NT2/D1 (cell line): Measurements from ENCODE around the gene RTP2.
A peak's percentile ranks its signal among the peaks of the same experiment; 100 is the strongest.

Experiments
- DNase-seq: peaks from one replicate; pipeline ENCODE4 v3.0.0-alpha.2; 2011; ENCODE audit warnings: low read depth, low spot score
- H3K27me3 ChIP-seq: 2 replicates; pipeline ENCODE4 v1.6.0; 2011; ENCODE audit warnings: mild to moderate bottlenecking; ENCODE audit not compliant: insufficient read length, insufficient read depth
- H3K36me3 ChIP-seq: 2 replicates; pipeline ENCODE4 v1.6.1; 2011; ENCODE audit warnings: mild to moderate bottlenecking, low read length, mixed read lengths; ENCODE audit not compliant: insufficient read depth, insufficient read length
- H3K4me1 ChIP-seq: 2 replicates; pipeline ENCODE4 v1.5.1; 2011; ENCODE audit not compliant: insufficient read depth, insufficient read length
- H3K4me3 ChIP-seq: 2 replicates; pipeline ENCODE4 v1.5.1; 2011; ENCODE audit warnings: low read depth; ENCODE audit not compliant: insufficient read length
- H3K9ac ChIP-seq: 2 replicates; pipeline ENCODE4 v1.6.0; 2011; ENCODE audit warnings: low read depth; ENCODE audit not compliant: insufficient read length
- H3K9me3 ChIP-seq: 2 replicates; pipeline ENCODE4 v1.5.1; 2011; ENCODE audit warnings: mild to moderate bottlenecking, low read length; ENCODE audit not compliant: insufficient read depth
- SUZ12 ChIP-seq: IDR thresholded peaks from 2 replicates; pipeline ENCODE4 v1.6.1; 2011; ENCODE audit not compliant: insufficient read length, insufficient read depth; ENCODE audit errors: extremely low read depth
- YY1 ChIP-seq: IDR thresholded peaks from 2 replicates; pipeline ENCODE4 v1.6.1; 2011; ENCODE audit not compliant: insufficient read length, insufficient read depth
- ZNF274 ChIP-seq: IDR thresholded peaks from 2 replicates; pipeline ENCODE4 v1.6.1; 2011; ENCODE audit warnings: mild to moderate bottlenecking, low read depth, low read length

The RTP2 gene

GRCh38 chr3:187740421-187741399 lies 38.4 kb upstream of the RTP2 start:
- Histone ChIP-seq H3K27me3 (peaks cover 63% of the 10 kb centered on the region), H3K9ac (peak overlapping the region; percentile 62), H3K9me3 (no peaks in the 10 kb centered on the region), H3K4me1 (no peaks in the 10 kb centered on the region), H3K4me3 (peak overlapping the region; percentile 43), H3K36me3 (no peaks in the 10 kb centered on the region)
- TF ChIP-seq SUZ12 (no peak), ZNF274 (no peak), YY1 (no peak)
- no peak for DNase-seq

GRCh38 chr3:187739561-187740332 lies 37.4 kb upstream of the RTP2 start:
- peak overlapping the region; percentile 71 for H3K9ac ChIP-seq
- H3K4me1 ChIP-seq: no peaks in the 10 kb centered on the region
- TF ChIP-seq YY1 (no peak), SUZ12 (no peak), ZNF274 (no peak)
- no peaks in the 10 kb centered on the region for H3K9me3 ChIP-seq
- DNase-seq: no peak
- H3K36me3 ChIP-seq: no peaks in the 10 kb centered on the region
- peaks cover 63% of the 10 kb centered on the region for H3K27me3 ChIP-seq
- H3K4me3 ChIP-seq: peak overlapping the region; percentile 43

- H3K9ac ChIP-seq: peak overlapping the region; percentile 71
- no peak for TF ChIP-seq YY1
- TF ChIP-seq SUZ12: no peak
- TF ChIP-seq ZNF274: no peak
- no peaks in the 10 kb centered on the region for H3K4me1 ChIP-seq
- peaks cover 58% of the 10 kb centered on the region for H3K27me3 ChIP-seq
- peak overlapping the region; percentile 43 for H3K4me3 ChIP-seq
- no peaks in the 10 kb centered on the region for H3K36me3 ChIP-seq
- H3K9me3 ChIP-seq: no peaks in the 10 kb centered on the region
- DNase-seq: no peak
Measured at GRCh38 chr3:187739094-187739560, 36.8 kb upstream of the RTP2 start.

- Histone ChIP-seq H3K9ac (peak overlapping the region; percentile 78), H3K4me1 (no peaks in the 10 kb centered on the region), H3K27me3 (peaks cover 52% of the 10 kb centered on the region), H3K36me3 (peaks cover 2% of the 10 kb centered on the region), H3K4me3 (peak overlapping the region; percentile 43), H3K9me3 (no peaks in the 10 kb centered on the region)
- TF ChIP-seq ZNF274: no peak
- peak; percentile 93 for DNase-seq
Measured at GRCh38 chr3:187738331-187739093, 36.2 kb upstream of the RTP2 start.

GRCh38 chr3:187738071-187738330 lies 35.6 kb upstream of the RTP2 start:
- Histone ChIP-seq H3K36me3 (peaks cover 6% of the 10 kb centered on the region), H3K4me3 (peak overlapping the region; percentile 43), H3K4me1 (no peaks in the 10 kb centered on the region), H3K9me3 (no peaks in the 10 kb centered on the region), H3K9ac (peak overlapping the region; percentile 78), H3K27me3 (peaks cover 48% of the 10 kb centered on the region)
- DNase-seq: no peak
- no peak for TF ChIP-seq SUZ12
- TF ChIP-seq YY1: peak; percentile 12
- TF ChIP-seq ZNF274: no peak

- peaks cover 6% of the 10 kb centered on the region for H3K36me3 ChIP-seq
- H3K27me3 ChIP-seq: peaks cover 43% of the 10 kb centered on the region
- no peak for TF ChIP-seq YY1
- H3K4me1 ChIP-seq: no peaks in the 10 kb centered on the region
- no peaks in the 10 kb centered on the region for H3K9me3 ChIP-seq
- H3K9ac ChIP-seq: peak overlapping the region; percentile 78
- H3K4me3 ChIP-seq: peak overlapping the region; percentile 43
- DNase-seq: no peak
Measured at GRCh38 chr3:187737368-187738070, 35.2 kb upstream of the RTP2 start.
